Natural killer cell treated with Interleukin-12 subunit alpha and Interleukin-12 subunit beta and Interleukin-15 and Interleukin-18, amount 100 ng/mL, for 72 hours (primary cell): ENCODE data around the gene WFDC5. TPM values are rescaled to one million over a fixed set of nuclear protein-coding genes. Genes with fewer than 3 reads are reported as not detected.

ENCODE experiments used
- ATAC-seq, 2 donors: fragments of 150-1000 bp; cut with Tn5 transposase in 1 of 2; sonication (Bioruptor Pico), chemical (Tn5 transposase) in 1 of 2; 2 replicates each; pipeline ENCODE4 v1.10.0; 2021
- DNase-seq: peaks from one replicate; pipeline ENCODE4 v3.0.0; 2022; ENCODE audit warnings: low spot score
- H3K27ac Mint-ChIP-seq, 2 donors: 1 replicate in 1 of 2; 2 replicates in 1 of 2; pipeline ENCODE4 v1.8.0; 2022; ENCODE audit warnings: mixed read lengths in 2 of 2, mild to moderate bottlenecking in 1 of 2, moderate library complexity in 1 of 2
- H3K27me3 Mint-ChIP-seq, 2 donors: 1 replicate in 1 of 2; 2 replicates in 1 of 2; pipeline ENCODE4 v1.8.0; 2022; ENCODE audit warnings: mixed read lengths in 2 of 2
- H3K36me3 Mint-ChIP-seq: one replicate; pipeline ENCODE4 v1.8.0; 2022; ENCODE audit warnings: mixed read lengths
- H3K4me1 Mint-ChIP-seq, 2 donors: 1 replicate in 1 of 2; 2 replicates in 1 of 2; pipeline ENCODE4 v1.8.0; 2022; ENCODE audit warnings: low read depth in 2 of 2, mixed read lengths in 2 of 2, mild to moderate bottlenecking in 1 of 2
- H3K4me3 Mint-ChIP-seq: one replicate; pipeline ENCODE4 v1.8.0; 2022; ENCODE audit warnings: mixed read lengths
- H3K9me3 Mint-ChIP-seq: 2 replicates; pipeline ENCODE4 v1.8.0; 2022; ENCODE audit warnings: mixed read lengths
- total RNA-seq, 2 donors: library from RNA; stranded (reverse); gene quantifications; one replicate each; pipeline ENCODE4 v1.2.3, GENCODE V29; 2022

WFDC5 gene
- total RNA-seq, 2 donors from 2014 or later, result not detected

DNA sequence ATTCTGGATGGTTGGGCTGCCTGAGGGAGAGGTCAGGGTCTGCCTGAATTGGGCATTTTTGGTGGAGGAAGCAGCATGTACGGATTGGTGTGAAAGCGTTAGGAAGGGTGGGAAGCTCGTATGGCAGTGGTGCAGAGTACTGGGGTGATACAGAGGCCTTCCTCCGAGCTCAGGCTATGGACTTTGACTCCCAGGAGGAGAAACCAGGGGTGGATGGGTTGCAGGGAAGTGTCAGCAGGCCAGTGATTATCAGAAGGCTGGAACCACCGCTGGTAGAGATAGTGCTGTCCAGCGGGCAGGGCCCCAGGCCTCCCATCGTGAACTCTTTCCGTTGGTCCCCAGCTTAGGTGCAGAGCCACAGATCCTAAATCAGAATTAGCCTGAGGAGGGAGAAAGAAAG, 5.3 kb downstream of the WFDC5 start:
- peaks cover 6 to 12% of the 10 kb centered on the region in 2 donors for H3K27me3 Mint-ChIP-seq
- ATAC-seq (no peak), DNase-seq (no peak)
- H3K4me3 Mint-ChIP-seq, result no peak overlapping the region
- no peaks in the 10 kb centered on the region for H3K9me3 Mint-ChIP-seq
- H3K27ac Mint-ChIP-seq, result no peak overlapping the region
- no peaks in the 10 kb centered on the region for H3K4me1 Mint-ChIP-seq
- H3K36me3 Mint-ChIP-seq, result no peaks in the 10 kb centered on the region

DNA sequence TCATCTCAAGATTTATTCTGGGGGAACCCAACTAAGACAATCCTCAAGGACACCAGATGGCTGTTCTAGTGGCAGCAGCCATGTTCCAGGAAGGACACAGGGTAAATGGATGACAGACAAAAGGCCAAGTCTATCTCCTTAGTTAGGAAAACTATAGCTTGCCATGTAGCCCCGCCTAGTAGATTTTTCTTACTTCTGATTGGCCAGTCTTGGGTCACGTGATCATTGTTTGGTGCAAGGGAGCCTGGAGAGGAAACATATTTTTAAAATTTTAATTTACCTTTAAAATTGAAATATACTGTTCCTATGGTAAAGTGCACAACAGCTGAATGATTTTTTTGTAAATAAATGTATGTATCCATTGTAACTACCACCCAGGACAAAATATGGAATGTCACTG, 9.7 kb downstream of the WFDC5 start:
- no peak for DNase-seq
- Mint-ChIP-seq H3K27me3 (peaks cover 18 to 28% of the 10 kb centered on the region in 2 donors), H3K9me3 (no peaks in the 10 kb centered on the region), H3K4me1 (peaks cover 0 to 3% of the 10 kb centered on the region in 2 donors), H3K36me3 (no peaks in the 10 kb centered on the region), H3K4me3 (no peak overlapping the region), H3K27ac (no peak overlapping the region)
- ATAC-seq, result no peak

DNA sequence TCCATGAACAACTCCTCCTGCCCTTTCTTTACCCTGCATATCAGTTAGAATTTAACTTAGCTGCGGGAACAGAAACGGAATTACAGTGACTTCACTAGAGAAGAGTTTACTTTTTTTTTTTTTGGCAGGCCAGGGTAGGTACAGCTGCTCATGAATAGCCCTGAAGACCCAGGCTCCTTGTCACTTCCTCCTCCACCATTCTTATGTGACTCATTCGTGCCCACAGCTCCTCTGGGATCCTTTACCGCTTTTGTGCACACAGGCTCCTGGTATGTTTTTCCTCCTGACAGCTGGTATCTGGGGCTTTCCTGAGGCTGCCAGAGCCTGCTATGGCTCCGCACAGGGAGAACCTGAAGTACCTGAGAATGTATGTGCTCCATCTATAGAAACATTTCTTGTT, 10.2 kb downstream of the WFDC5 start:
- H3K9me3 Mint-ChIP-seq, result no peaks in the 10 kb centered on the region
- H3K4me3 Mint-ChIP-seq, result no peak overlapping the region
- no peak for ATAC-seq
- DNase-seq, result no peak
- peaks cover 0 to 3% of the 10 kb centered on the region in 2 donors for H3K4me1 Mint-ChIP-seq
- H3K27me3 Mint-ChIP-seq, result peaks cover 24 to 34% of the 10 kb centered on the region in 2 donors
- no peaks in the 10 kb centered on the region for H3K36me3 Mint-ChIP-seq
- no peak overlapping the region for H3K27ac Mint-ChIP-seq

DNA sequence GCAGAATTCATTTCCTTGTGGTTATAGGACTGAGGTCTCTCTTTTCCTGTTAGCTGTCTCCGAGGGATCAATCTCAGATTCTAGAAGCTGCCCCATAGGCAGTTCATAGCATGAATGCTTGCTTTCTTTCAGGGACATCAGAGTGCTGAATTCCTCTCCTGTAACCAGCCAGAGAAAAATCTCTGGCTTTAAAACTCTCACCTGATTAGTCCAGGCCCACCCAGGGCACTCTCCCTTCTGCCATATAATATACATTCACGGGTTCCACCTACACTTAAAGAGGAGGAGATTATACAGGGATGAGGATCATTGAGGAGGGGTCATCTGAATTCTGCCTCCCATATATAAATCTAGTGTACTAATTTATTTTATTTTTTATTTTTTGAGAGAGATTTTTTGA, 11.9 kb downstream of the WFDC5 start:
- Mint-ChIP-seq H3K9me3 (no peaks in the 10 kb centered on the region), H3K4me3 (no peak overlapping the region), H3K27me3 (peaks cover 31 to 45% of the 10 kb centered on the region in 2 donors), H3K36me3 (no peaks in the 10 kb centered on the region), H3K27ac (no peak overlapping the region), H3K4me1 (peaks cover 0 to 8% of the 10 kb centered on the region in 2 donors)
- ATAC-seq (no peak), DNase-seq (no peak)

DNA sequence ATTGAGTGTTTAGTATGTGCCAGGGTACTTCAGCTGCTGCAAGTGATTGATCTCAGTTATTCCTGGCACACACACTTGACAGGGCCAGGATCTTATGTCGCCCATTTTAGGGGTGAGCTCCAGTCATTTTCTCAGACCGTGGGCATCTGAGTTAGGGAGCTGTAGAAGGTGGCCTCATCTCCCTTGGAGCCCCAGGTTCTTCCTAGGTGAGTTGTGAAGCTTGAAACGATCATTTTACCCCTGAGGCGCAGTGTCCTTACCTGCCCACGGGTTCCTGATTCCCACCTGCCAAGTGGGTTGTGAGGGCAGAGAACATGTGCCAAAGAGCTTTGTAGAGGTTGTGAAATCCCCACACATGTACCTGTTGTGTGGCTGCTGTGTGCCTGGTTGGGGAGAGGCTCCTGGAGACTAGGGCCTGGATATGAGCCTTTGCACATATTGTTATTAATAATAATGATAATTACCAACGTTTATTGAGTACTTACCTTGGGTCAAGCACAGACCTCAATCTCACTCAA, 13.6 kb downstream of the WFDC5 start:
- Mint-ChIP-seq H3K36me3 (no peaks in the 10 kb centered on the region), H3K4me1 (peaks cover 0 to 12% of the 10 kb centered on the region in 2 donors), H3K27me3 (peaks cover 30 to 45% of the 10 kb centered on the region in 2 donors), H3K4me3 (no peak overlapping the region), H3K27ac (no peak overlapping the region), H3K9me3 (no peaks in the 10 kb centered on the region)
- DNase-seq (no peak), ATAC-seq (no peak)

DNA sequence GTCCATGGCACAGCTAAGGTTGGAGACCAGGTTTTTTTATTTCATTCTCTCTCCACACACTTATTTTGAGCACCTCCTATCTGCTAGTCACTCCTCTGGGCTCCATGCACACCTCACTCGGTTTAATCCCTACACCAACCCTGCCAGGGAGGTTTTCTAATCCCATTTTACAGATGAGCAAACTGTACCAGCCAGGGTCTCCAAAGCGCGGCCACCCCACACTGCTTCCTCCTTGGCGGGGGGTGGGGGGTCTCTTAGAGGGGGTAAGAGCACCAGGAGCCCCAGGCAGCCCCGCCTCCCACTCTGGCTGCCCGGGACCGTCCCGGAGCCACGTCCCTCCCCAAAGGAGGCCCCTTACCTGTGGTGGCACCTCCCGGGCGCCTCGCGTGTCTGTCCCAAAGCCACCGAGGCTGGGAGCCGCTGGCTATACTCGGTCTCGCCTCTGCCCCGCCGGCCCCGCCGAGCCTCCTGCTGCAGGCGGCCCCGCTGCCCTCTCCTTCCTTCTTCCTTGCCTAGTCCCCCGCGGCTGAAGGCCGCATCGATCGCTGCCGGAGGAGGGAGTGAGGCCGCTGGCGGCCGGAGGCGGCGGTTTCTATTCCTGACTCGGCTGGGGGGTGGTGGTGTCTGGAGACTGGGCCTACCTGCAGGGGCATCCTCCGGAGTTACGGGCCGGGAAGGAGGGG, 14.3 kb downstream of the WFDC5 start, which contains the start of gene KCNS1:
Gene KCNS1, minus strand, starts transcription at position 565 of the 683 bp plus-strand sequence. CDS start 1,891 bp downstream, outside the sequence.
- no peak for DNase-seq
- Mint-ChIP-seq H3K27ac (no peak within 1 kb of the TSS), H3K9me3 (no peaks in the 10 kb centered on the region), H3K27me3 (peaks cover 30 to 45% of the 10 kb centered on the region in 2 donors), H3K4me1 (peaks cover 0 to 12% of the 10 kb centered on the region in 2 donors), H3K4me3 (no peak within 1 kb of the TSS), H3K36me3 (no peaks in the 10 kb centered on the region)
- ATAC-seq, result peak in 1 of 2 donors; percentile 26

DNA sequence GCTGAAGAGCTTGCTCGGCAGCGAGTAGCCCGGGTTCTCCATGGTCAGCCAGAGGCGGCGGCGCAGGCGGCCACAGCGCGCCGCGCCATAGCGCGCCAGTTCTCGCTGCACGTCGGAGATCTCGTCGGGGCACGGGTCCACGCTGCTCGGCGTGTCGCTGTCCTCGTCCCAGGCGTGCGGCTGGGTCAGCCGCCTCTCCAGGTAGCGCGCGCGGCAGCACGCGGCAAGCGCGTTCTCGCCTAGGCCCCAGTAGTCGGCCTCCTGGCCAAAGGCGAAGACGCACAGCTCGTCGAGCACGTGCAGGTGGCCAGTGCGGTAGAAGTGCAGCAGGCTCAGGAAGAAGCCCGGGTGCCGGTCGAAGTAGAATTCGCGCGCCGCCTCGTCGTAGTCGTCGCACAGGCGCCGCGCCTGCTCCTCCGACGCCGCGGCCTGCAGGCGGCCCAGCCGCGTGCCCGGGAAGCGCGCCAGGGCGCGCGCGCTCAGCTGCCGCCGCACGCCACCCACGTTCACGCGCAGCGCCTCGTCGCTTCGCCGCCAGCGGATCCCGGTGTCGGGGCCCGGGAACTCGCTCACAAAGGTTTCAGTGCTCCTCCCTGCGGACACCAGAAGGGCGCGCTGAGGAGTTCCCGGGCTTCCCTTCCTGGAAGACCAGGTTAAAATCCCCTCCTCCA, 16.7 kb downstream of the WFDC5 start:
- Mint-ChIP-seq H3K27ac (no peak overlapping the region), H3K36me3 (no peaks in the 10 kb centered on the region), H3K9me3 (no peaks in the 10 kb centered on the region), H3K27me3 (peaks cover 26 to 38% of the 10 kb centered on the region in 2 donors), H3K4me3 (no peak overlapping the region), H3K4me1 (peaks cover 0 to 14% of the 10 kb centered on the region in 2 donors)
- peak in 1 of 2 donors; percentile 40 for ATAC-seq
- no peak for DNase-seq

DNA sequence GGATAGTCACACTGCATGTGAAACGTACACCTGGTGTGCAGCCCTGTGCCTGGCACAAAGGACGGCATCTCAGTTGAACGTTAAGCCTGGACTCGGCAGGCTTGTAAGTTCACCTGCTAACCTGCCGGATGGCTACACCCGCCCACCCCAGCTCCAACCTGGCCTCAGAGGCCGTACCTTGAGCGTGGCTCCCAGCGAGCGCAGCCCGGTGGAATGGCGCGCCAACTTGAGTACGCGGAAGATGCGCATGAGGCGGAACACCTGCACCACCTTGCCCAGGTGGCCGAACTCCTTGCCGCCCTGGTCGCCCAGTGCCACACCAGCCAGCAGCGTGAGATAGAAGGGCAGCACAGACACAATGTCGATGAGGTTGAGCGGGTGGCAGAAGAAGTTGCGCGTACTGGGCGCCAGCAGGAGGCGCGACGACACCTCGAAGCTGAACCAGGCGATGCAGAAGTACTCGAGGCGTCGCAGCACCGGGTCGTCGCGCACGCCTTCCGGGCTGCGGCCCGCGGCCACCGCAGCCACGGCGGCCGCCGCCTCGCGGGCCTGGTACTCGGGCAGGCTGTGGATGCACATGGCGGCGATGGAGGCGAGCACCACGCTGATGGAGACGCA, 17.4 kb downstream of the WFDC5 start:
- H3K27ac Mint-ChIP-seq, result no peak overlapping the region
- H3K4me1 Mint-ChIP-seq, result peaks cover 0 to 14% of the 10 kb centered on the region in 2 donors
- H3K9me3 Mint-ChIP-seq, result no peaks in the 10 kb centered on the region

DNA sequence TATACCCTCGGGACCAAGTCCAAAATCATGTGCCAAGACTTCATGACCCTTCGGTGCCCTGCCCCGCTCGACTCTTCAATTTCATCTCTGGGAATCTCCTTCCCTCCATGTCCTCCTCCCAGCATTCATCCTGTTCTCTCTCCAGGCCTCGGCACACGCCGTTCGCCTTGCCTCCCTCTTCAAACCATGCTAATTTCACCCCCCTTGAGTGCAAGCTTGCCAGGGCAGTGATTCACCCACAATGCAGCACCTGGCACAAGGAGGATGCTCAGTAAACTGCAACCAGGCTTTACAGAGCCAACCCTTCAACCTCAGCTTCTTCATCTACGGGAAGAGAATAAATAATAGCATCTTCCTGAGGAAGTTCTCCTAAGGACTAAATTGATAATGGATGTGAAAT, 18.2 kb downstream of the WFDC5 start:
- no peaks in the 10 kb centered on the region for H3K9me3 Mint-ChIP-seq
- DNase-seq (no peak), ATAC-seq (no peak)
- H3K4me1 Mint-ChIP-seq, result peaks cover 0 to 14% of the 10 kb centered on the region in 2 donors
- H3K27ac Mint-ChIP-seq, result no peak overlapping the region
- H3K4me3 Mint-ChIP-seq, result no peak overlapping the region
- H3K27me3 Mint-ChIP-seq, result peaks cover 26 to 27% of the 10 kb centered on the region in 2 donors
- no peaks in the 10 kb centered on the region for H3K36me3 Mint-ChIP-seq

More for the DNA sequence above, 17.4 kb downstream of the WFDC5 start:
- Mint-ChIP-seq H3K27me3 (peaks cover 26 to 32% of the 10 kb centered on the region in 2 donors), H3K4me3 (no peak overlapping the region), H3K36me3 (no peaks in the 10 kb centered on the region)
- ATAC-seq (peak; percentile 65 to 66), DNase-seq (no peak)

DNA sequence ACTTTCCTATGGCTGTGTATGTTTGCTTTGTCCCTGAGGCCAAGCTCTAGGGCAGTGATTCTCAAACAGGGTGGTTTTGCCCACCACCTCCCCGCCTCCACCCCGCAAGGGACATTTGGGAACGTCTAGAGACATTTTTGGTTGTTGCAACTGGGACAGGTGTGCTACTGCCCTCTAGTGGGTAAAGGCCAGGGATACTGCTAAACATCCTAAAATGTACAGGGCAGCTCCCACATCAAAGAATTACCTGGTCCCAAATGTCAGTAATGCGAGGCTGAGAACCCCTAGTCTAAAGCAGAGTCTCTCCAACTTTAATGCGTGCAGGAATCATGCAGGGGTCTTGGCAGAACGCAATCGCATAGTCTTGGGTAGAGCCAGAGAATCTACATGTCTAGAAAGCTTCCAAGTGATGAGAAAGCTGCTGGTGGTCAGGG, 19.2 kb downstream of the WFDC5 start:
- peak in 1 of 2 donors; percentile 43 for ATAC-seq
- Mint-ChIP-seq H3K4me3 (no peak overlapping the region), H3K27ac (no peak overlapping the region), H3K9me3 (no peaks in the 10 kb centered on the region), H3K36me3 (no peaks in the 10 kb centered on the region), H3K4me1 (peaks cover 0 to 17% of the 10 kb centered on the region in 2 donors), H3K27me3 (peaks cover 21 to 22% of the 10 kb centered on the region in 2 donors)
- DNase-seq, result peak; percentile 72

DNA sequence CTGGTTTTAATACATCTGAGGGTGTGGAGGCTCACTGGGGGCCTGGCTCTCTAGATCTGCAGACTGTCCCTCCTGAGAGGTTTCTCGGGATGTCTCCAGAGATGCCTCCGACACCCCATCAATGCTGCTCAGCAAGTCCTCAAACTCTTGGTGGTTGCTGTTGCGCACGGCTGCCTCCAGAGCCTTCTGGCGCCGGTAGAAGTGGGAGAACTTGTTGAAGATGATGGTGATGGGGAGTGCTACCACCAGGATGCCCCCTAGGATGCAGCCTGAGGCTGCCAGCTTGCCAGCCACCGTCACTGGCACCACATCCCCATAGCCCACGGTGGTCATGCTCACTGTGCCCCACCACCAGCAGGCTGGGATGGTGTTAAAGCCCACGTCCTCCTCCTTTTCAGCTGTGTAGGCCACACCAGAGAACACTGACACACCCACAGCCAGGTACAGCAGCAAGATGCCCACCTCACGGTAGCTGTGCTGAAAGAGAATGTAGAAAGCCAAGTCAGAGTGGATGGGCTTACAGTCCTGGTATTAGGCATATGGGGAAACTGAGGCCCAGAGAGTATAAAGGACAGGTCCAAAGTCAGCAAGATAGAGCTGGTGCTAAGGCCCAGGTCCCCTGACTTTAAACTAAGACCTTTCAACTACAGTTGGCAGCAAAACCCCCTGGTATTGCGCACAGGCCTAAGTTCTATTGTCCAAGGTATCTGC, 20.0 kb downstream of the WFDC5 start:
- no peak for DNase-seq
- Mint-ChIP-seq H3K27me3 (peaks cover 13 to 16% of the 10 kb centered on the region in 2 donors), H3K9me3 (no peaks in the 10 kb centered on the region), H3K4me1 (peaks cover 0 to 17% of the 10 kb centered on the region in 2 donors), H3K36me3 (no peaks in the 10 kb centered on the region), H3K4me3 (no peak overlapping the region), H3K27ac (peak overlapping the region in 1 of 2 donors; percentile 48)
- ATAC-seq, result no peak

DNA sequence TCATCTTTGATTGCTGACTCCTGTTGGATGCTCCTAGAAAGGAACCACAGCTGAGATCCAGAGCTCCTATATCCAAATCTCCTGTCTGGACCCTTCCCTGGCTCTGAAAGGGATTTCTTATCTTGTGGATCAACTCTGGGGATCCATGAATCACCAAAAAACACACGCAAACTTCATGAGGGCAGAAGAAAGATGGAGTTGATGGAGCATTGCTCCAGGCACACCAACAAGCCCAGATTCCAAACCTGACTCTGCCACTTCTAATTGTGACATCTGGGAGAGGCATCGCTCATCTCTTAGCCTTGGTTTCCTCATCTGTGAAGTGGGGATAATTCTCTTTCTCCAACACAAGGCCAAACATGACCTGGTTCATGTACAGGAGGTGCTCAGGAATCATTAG, 20.8 kb downstream of the WFDC5 start:
- Mint-ChIP-seq H3K4me1 (peaks cover 0 to 17% of the 10 kb centered on the region in 2 donors), H3K4me3 (no peak overlapping the region), H3K27me3 (peaks cover 5 to 11% of the 10 kb centered on the region in 2 donors), H3K9me3 (no peaks in the 10 kb centered on the region), H3K36me3 (no peaks in the 10 kb centered on the region), H3K27ac (peak overlapping the region in 1 of 2 donors; percentile 67)
- DNase-seq, result no peak
- ATAC-seq, result no peak

DNA sequence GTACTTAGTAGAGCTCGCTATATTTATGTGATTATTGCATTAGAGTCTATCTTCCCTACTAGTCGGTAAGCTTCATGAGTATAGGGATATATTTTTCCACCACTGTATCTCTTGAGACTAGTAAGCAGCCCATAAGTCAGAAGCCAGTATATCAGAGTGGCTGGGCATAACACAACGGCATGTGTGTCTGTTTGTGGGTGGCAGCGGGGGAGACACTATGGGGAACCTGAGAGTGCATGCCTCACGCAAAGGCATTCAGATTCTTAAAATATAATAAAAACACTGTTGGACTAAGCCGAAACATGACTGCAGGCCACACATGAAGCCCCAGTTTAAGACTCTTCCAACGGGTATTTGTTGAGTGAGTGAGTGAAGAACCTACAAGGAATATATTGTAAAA, 22.1 kb downstream of the WFDC5 start:
- ATAC-seq (no peak), DNase-seq (no peak)
- Mint-ChIP-seq H3K27me3 (peaks cover 0 to 7% of the 10 kb centered on the region in 2 donors), H3K4me1 (peaks cover 3 to 18% of the 10 kb centered on the region in 2 donors), H3K4me3 (no peak overlapping the region), H3K27ac (peak overlapping the region in 1 of 2 donors; percentile 67), H3K36me3 (no peaks in the 10 kb centered on the region), H3K9me3 (no peaks in the 10 kb centered on the region)
